HG03196 (cell line): ENCODE measurements around the gene BTNL8.

ENCODE experiments used
- ATAC-seq: cut with Tn5 transposase; IDR thresholded peaks from one replicate; pipeline ENCODE4 v1.9.1; 2021; ENCODE audit not compliant: unreplicated experiment

Gene BTNL8, protein sequence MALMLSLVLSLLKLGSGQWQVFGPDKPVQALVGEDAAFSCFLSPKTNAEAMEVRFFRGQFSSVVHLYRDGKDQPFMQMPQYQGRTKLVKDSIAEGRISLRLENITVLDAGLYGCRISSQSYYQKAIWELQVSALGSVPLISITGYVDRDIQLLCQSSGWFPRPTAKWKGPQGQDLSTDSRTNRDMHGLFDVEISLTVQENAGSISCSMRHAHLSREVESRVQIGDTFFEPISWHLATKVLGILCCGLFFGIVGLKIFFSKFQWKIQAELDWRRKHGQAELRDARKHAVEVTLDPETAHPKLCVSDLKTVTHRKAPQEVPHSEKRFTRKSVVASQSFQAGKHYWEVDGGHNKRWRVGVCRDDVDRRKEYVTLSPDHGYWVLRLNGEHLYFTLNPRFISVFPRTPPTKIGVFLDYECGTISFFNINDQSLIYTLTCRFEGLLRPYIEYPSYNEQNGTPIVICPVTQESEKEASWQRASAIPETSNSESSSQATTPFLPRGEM

DNA sequence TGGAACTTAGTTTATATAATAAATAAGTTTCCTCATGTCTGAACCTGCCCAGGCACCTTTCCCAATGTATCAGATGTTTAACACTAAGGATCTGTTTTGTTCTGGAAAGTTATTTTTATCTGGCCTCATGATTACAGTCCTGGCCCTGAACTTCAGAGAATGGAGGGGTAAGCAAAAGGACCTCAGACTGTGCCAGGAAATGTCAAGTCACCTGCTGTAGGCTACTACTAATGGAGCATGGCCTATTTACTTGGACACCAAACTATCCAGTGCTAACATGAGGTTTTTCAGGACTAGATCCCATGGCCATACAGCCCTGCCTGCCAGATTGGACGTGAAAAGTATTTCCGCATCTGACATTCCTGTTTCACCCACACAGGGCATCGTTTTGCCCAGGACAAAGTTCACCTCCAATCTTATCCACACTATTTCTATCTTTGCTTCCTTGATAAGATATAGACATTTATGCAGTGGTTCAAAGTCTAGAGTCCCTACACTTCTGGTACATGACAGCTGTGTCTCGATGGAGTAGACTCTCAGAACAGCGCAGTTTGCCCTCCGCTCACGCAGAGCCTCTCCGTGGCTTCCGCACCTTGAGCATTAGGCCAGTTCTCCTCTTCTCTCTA is at the start of gene BTNL8:
TSS of gene BTNL8 (plus strand) at position 539 of the 626 bp plus-strand sequence. CDS start 152 bp downstream, outside the sequence.
- no peak for ATAC-seq

DNA sequence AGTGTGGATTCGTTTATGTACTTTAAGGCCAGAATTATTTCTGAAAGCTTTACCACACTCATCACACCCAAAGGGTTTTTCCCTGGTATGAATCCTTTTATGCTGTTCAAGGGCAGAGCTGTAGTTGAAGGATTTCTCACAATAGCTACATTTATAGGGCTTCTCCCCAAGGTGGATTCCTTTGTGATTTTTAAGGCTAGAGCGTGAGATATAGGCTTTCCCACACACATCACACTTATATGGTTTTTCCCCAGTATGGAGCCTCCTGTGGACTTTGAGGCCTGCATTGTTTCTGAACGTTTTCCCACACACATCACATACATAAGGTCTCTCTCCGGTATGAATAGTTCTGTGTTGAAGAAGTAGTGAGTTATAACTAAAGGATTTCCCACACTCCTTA is 49.1 kb upstream of the BTNL8 start:
- no peak for ATAC-seq

DNA sequence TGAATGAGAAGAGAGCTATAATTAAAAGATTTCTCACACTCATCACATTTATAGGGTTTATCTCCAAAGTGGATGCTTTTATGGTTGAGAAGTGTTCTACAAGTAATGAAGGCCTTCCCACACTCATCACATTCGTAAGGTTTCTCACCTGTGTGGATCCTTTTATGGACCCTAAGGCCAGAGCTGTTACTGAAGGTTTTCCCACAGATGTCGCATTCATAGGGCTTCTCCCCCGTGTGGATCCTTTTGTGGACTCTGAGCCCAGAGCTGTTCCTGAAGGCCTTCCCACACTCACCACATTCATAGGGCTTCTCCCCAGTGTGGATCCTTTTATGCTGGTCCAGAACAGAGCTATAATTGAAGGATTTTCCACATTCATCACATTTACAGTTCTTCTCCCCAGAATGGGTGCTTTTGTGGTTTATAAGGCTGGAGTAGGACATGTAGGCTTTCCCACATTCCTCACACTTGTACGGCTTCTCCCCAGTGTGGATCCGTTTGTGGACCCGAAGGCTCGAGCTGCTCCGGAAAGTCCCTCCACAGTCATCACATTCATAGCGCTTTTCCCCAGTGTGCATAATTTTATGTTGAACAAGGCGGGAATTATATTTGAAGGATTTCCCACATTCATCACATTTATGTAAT is 48.4 kb upstream of the BTNL8 start:
- ATAC-seq = no peak

DNA sequence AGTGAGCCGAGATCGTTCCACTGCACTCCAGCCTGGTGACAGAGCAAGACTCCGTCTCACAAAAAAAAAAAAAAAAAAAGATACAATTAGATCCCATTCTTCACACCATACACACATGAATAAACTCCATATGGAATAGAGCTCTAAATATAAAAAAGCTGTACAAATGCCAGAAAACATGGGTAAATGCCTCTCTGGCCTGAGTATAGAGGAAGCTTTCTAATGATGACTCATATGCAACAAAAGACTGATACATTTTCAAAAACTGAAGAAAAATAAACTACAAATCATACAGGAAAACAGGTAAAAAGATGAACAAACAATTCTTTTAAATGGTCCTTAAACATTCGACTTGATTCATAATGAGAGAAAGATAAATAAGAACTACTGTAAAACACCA is 46.5 kb upstream of the BTNL8 start:
- no peak for ATAC-seq

DNA sequence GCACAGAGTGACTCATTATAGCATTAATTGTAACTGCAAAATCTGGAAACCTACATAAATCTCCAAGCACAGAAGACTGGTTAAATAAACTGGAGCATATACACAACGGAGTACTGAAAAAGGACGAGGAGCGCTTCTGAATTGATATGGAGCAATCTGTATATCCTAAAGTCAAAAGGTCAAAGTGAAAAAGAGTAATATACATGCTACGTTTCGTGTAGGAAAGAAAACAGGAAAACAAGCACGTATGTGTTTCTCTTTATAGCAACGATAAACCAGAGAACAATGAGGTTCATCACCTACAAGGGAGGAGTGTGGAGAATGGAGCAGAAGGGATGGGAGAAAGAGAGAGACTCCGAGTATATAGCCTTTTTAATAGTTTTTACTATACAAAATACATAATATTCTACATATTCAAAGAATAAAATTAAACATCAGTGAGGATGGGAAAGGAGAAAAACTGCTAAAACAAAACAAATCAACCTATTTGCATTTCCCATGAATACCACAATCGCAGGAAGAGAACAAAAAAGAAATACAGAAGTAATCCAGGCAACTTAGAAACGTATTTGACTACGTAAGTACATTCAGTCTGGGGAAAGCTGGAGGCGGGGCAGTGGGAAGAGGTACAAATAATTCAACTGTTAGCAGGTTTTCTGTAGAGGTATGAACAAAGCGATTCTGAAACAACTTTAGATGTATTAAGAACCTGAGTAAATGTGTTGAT is 45.7 kb upstream of the BTNL8 start:
- no peak for ATAC-seq

DNA sequence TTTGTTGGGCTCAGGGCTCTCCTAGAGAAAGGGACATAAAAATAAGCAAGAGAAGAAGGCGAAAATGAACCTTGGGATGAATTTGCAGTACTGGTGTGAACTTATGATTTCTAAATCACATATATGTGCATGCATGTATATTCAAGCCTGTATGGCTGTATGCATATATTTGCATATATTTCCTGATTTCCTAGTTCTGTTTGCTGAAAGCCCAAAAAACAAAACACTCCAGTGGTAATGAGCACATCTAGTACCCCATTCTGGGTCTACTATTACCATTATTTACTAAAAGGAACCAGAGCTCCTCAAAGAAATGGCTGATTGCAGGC is 45.1 kb upstream of the BTNL8 start:
- no peak for ATAC-seq

DNA sequence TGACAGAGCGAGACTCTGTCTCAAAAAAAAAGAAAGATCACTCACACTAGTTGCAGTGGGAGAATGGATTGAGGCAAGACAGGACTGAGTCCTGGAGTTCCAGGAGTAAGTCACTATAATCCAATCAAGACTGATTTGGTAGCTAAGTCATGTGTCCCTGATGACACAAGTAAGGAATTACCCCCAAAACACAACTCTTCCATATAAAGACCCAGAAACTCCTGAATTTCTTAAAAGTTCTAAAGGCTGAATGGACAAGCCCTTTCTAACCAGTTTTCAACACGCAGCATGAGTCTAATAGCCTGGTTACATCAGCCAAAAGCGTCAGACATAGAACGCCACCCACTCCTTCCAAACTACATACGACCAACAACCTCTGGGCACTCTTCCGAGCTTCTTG is 40.4 kb upstream of the BTNL8 start:
- ATAC-seq = no peak

DNA sequence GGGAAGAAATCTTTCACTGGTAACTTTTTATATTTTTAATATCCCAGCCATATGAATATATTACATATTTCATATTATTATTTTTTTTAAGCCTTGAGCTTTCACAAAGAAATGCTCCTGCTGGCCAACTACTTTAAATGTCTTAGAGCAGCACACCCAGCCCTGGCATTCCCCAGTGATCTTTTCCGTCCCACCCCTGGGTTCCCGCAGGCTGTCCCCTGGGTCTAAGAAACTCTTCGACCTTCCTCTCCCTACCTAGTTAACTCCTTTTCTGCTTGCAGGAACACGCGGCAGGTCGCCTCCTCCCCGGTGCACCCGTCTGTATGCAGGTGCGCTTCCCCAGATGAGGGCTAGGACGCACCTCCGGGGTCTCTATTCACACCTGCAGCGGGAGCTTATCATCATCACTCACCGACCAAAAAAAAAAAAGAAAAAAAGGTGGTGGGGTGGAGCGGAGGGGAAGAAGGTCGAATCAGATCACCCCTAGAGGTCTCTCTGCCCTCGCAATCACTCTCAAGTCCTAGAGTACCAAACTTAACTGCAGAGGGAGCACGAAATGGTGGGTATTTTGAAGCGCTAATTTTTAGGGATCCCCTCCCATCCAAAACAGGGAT is 38.6 kb upstream of the BTNL8 start:
- ATAC-seq = peak; percentile 45

DNA sequence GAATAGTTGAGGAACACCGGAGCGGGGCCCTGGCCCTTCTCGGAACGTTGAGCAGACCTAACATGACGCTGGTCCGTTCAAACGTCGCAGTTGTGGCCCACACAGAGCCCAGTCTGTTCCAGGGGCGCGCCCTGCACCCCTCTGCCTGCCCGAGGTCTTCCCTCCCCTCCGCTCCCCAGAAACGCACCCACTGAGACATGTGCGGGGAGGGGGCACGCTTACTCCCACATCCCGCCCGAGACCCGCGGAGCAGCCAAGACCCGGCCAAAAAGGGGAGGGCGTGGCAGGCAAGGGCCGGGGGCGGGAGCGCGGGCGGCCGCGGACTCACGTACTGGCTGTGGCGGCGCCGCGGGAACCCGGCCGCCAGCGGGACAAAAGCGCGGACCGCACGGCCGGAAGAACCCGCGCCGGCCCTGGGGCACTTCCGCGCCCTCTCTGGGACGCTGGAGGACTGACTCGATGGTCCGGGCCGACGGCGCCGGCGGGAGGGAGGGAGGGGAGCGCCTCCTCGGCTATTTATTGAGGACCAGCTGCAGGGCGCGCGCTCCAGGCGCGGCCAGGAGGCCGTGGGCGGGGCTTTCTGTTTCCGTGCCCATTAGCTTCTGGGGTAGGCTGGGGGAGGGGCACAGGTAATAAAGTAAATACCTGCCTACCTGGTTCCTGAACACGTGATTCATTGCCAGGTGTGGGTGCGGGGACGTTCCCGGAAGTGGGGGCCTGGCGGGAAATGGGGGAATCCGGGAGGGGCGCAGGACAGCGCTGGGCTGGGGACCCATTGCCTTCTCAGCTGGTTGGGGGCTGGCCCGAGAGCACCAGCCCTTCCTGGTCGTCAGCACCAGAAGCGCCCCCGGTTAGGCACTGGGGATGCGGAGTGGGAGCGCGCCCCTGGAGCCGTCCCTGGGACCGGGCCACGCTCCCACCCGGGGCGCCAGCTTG is 37.8 kb upstream of the BTNL8 start, which contains the start of gene ZFP62:
TSS of gene ZFP62 (minus strand) at position 390 of the 936 bp plus-strand sequence. CDS start at position 333, 57 bp downstream.
- ATAC-seq = peak; percentile 82

DNA sequence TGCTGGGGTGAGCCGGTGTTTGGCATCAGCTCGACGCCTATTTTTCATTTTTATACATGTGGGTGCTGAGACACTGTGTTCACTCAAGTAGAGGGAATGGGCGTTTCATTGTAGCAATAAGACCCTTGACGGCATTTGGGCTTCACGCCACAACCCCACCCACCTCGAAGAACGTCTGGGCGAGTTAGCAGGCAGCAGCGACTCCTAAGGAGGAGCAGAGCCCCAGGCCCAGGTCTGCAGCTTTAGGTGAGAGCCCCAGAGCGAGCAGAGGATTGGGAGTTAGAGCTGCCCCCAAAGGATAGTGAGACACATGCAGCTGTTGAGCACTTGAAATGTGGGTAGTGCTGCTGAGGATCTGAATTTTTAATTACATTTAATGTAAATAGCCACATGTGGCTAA is 36.3 kb upstream of the BTNL8 start:
- ATAC-seq = no peak

DNA sequence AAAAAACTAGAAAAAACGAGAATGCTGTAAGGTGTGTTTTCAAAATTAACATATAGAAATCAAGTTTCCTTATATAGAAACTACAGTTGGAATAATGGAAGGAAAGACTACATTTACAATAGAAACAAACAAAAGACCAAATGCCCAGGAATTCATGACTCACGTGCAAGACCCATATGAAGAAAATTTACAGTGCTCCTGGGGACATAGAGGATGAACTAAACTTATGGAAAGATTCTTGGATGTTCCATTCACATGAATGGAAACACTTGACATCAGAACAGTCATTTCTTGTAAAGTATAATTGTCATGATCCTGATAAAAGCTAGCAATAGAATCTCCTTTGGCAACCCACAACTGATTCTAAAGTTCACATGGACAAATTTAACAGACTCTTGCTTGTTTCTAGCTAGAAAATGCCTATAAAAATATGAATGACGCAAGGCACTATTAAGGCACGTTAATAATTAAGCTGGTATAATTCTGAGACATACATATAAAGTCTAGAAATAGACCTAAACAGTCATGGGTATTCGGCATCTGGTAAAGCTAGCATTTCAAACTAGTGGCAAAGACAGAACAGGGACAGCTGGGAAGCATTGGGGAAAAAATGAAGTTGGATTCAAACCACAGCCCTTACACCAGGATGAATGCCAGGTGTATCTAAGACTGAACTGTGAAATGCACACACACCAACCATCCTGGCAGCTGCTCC is 32.8 kb upstream of the BTNL8 start:
- ATAC-seq = no peak

DNA sequence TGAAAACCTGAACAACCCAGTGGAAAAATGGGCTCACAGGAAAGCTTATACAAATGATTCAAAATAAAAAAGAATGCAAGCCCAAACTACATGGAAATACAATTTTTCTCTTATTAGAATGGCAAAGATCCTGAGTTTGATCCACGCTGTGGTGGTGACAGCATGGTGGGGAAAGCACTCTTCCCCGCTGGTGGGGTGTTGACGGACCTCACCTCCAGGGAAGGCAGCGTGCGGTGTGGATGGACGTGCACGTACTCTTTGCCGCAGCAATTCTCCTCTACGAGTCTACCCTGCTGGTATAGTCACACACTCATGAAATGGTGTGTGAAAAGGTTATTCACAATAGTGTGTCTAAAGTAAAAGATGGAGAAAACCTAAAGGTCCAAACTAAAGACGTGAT is 32.0 kb upstream of the BTNL8 start:
- no peak for ATAC-seq

DNA sequence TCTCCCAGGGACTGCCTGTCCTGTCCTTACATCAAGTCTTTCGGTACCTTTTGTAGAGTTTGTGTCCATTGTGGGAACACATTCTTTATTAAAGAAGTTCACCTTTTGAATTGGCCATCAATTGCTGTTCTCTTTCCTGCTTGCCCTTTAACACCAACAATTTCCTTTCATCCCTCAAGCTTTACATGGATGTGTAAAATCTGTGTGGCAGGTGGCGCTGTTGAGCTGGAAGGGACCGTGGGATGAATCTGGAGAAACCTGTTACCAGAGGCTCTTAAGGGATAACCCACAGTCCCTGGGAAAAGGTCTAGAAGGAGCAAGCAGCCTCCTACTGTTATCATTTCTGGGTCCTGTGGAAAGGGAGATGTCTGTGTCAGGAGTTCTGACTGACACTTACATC is 30.0 kb upstream of the BTNL8 start:
- ATAC-seq = no peak

DNA sequence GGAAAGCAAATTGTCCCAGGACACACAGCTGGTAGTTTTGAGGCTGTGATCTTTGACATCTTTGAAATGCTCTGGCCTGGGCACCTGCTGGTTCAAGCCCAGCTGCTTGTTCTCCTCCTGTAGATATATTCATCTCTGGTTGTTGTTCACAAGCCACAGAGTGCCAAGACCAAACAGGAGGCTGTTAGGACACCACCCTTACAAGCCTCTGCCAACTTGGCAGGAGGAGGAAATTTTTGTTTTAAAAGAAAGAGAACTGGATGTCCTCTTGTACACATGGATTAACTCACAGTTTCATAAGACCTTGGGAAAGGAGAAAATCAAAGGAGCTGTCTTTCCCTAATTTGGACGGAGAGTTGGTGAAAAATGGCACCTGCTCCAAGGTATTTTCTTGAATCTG is 29.4 kb upstream of the BTNL8 start:
- no peak for ATAC-seq

DNA sequence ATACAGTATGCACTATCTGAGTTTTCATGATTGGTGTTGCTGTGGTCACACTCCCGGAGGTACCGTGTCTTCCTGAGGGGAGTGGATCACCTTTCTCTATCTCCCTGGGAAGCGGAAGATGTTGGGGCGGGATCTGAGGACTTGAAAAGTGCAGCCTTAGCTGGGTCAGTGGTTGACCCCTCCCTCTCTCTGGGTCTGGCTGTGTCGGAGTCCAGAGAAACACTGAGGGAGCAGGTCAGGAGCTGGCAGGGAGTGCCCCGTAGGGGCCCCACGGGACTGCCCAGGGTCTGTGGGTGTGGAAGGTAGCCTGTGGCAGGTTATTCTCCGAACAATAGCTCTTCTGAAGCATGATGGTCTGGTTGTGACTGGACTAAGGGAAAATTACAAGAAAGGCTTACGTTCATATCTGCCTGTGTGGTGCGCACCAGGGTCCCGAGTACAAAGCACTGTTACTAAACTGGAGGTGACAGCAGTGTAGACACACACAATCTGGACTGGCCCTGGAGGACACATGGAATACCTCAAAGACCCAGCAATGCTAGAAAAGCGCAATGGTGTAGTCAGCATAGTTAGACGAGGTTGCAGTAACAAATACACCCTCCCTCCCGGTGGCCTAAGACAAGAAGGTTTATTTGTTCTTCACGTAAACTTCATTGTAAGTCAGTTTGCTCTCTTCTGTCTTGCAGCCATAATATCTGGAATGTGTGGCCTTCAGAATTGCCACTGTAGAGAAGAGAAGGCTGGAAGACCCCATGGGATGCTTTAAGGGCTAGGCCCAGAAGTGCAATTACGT is 28.5 kb upstream of the BTNL8 start:
- no peak for ATAC-seq

DNA sequence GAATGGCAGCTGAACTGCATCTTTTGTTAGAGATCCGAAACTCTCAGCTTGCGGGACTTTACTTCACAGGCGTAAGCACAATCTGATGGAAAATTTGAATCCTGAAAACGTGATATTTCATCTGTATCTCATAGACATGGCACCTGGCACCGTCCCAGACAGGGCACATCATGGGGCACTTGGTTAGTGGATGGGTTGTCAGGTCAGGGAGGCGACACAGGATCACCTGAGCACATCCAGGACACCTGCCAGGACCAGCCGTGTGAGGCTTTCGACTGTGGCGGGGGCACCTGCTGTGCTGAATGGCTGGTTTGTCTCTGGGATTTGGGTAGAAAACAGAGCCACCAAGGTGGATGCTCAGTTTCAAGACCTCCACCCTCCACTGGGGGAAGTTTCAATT is 26.5 kb upstream of the BTNL8 start:
- no peak for ATAC-seq

DNA sequence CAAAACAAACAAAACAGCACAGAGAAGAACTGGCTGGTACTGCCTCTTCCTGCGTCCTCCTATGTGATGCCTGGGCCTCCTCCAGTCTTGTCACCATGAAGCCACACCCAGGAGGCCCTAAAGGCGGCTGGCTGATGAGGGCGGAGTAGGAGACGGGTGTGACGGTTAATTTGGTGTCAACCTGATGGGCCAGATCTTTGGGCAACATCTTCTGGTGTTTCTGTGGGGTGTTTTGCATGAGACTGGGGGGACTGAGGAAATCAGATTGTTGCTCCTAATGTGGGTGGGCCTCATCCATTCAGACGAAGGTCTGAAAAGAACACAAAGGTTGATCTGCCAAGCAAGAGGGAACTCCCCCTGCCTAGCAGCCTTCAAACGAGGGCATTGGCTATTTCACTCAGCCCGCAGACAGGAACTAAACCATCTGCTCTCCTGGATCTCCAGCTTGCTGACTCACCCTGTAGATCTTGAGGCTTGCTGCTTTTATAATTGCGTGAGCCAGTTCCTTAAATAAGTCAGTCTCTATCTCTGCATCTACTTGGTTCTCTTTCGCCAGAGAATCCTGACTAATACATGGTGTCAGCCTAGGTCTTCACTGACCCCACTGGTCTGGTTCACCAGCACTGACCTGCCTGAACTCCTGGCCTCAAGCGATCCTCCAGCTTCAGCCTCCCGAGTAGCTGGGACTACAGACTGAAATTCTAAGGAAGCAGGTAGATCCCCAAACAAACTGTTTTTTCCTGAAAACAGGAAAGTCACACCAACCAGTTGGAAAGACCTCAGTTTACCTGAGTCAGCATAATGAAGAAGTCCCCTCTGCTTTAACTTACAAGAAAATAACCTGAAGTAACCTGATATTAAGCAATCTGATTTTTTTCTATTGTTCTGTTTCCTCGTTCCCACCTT is 25.1 kb upstream of the BTNL8 start:
- ATAC-seq = no peak
